ENCODE data around the gene AKR1B1.
A peak's percentile ranks its signal among the peaks of the same experiment; 100 is the strongest.

The AKR1B1 gene

GRCh38 chr7:134444198-134444960 lies 14.5 kb downstream of the AKR1B1 start:
- no peak for DNase-seq (ENCODE audit: low spot score)

- DNase-seq (ENCODE audit: low spot score): no peak
These were observed 15.4 kb downstream of the AKR1B1 start for GRCh38 chr7:134443396-134444070.

- no peak for DNase-seq (ENCODE audit: low spot score)
These were observed 16.3 kb downstream of the AKR1B1 start for GRCh38 chr7:134442441-134443220.

GRCh38 chr7:134441264-134441663 lies 17.6 kb downstream of the AKR1B1 start:
- DNase-seq (ENCODE audit: low spot score): no peak

GRCh38 chr7:134440476-134440875 lies 18.4 kb downstream of the AKR1B1 start:
- DNase-seq (ENCODE audit: low spot score): no peak

- DNase-seq (ENCODE audit: low spot score): no peak
These were observed 18.8 kb downstream of the AKR1B1 start for GRCh38 chr7:134440067-134440466.

GRCh38 chr7:134438946-134439345 lies 20.0 kb downstream of the AKR1B1 start:
- DNase-seq (ENCODE audit: low spot score): no peak

- no peak for DNase-seq (ENCODE audit: low spot score)
These were observed 23.6 kb downstream of the AKR1B1 start for GRCh38 chr7:134435161-134435920.

GRCh38 chr7:134434701-134435100 lies 24.2 kb downstream of the AKR1B1 start:
- no peak for DNase-seq (ENCODE audit: low spot score)

- no peak for DNase-seq (ENCODE audit: low spot score)
These were observed 25.5 kb downstream of the AKR1B1 start for GRCh38 chr7:134433430-134433829.

- DNase-seq (ENCODE audit: low spot score): peak; percentile 56
These were observed 26.4 kb downstream of the AKR1B1 start for GRCh38 chr7:134432296-134433152.

GRCh38 chr7:134431815-134432214 lies 27.1 kb downstream of the AKR1B1 start:
- DNase-seq (ENCODE audit: low spot score): no peak

- DNase-seq (ENCODE audit: low spot score): no peak
These were observed 29.4 kb downstream of the AKR1B1 start for GRCh38 chr7:134429481-134429880.

GRCh38 chr7:134428942-134429341 lies 30.0 kb downstream of the AKR1B1 start:
- DNase-seq (ENCODE audit: low spot score): no peak

GRCh38 chr7:134427896-134428295 lies 31.0 kb downstream of the AKR1B1 start:
- DNase-seq (ENCODE audit: low spot score): no peak

GRCh38 chr7:134425777-134426176 lies 33.1 kb downstream of the AKR1B1 start:
- DNase-seq (ENCODE audit: low spot score): no peak

- DNase-seq (ENCODE audit: low spot score): no peak
These were observed 36.3 kb downstream of the AKR1B1 start for GRCh38 chr7:134422638-134423037.

- no peak for DNase-seq (ENCODE audit: low spot score)
These were observed 36.9 kb downstream of the AKR1B1 start for GRCh38 chr7:134422008-134422407.

GRCh38 chr7:134420424-134421125 lies 38.3 kb downstream of the AKR1B1 start:
- DNase-seq (ENCODE audit: low spot score): peak; percentile 5

GRCh38 chr7:134419875-134420274 lies 39.0 kb downstream of the AKR1B1 start:
- DNase-seq (ENCODE audit: low spot score): no peak
